A549 treated with GW870086 at 1 μM for 4 hours (cell line): ENCODE measurements around the gene ZNF44. TPM values are rescaled to one million over a fixed set of nuclear protein-coding genes. Genes with fewer than 3 reads are reported as not detected.

Source experiments
- total RNA-seq: library from RNA; stranded (reverse); fragments of 200-300 nt; extraction: Qiagen RNA extraction; gene quantifications from 5 replicates; pipeline ENCODE4 v1.2.3, GENCODE V29; 2022; ENCODE audit warnings: low read depth

Gene ZNF44
- total RNA-seq: 0.51 to 1.00 TPM (median 0.73 TPM) in 5 replicates

DNA sequence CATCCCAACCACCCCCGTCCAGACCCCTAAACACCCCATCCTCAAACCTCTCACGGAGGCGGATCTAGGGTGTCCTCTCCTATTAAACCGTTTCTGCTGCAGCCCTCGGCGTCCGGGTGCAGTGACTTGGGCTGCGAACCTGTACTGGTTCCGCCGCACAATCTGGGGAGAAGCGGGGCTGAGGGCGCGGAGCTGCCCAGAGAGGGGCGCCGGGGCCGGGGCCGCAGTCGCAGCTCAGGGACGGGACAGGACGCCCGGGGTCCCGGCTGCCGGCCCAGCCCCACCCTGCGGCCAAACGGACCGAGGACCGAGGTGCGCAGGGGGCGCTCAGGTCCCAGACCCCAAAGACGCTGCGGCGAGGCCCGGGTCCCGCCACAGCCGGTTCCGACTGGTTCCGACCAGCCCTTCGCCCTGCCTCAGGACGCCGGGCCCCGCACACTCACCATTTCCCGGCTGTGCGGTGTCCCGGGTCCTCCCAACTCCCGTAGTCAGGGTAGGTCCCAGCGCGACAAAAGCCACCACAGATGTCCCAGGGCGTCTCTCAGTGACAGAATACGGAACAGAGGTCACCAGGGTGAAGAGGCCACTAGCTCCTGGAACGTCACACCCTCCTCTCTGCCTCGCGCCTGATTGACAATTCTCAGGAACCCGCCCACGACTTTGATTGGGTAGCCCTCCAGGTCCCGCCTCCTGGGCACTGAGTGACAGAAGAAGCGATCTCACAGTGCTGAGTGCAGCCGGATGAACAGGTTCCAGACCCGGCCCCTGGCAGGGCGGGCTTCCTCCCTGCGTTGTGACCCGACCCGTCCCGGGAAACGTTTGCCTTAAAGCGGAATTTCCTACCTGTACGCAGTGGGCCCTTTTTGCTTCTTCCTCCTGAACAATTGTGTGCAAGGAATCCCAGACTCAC lies at the start of gene ZNF44:
ZNF44 (minus strand) TSS at position 635 of the 910 bp plus-strand sequence; CDS start at position 446, 189 bp downstream.

DNA sequence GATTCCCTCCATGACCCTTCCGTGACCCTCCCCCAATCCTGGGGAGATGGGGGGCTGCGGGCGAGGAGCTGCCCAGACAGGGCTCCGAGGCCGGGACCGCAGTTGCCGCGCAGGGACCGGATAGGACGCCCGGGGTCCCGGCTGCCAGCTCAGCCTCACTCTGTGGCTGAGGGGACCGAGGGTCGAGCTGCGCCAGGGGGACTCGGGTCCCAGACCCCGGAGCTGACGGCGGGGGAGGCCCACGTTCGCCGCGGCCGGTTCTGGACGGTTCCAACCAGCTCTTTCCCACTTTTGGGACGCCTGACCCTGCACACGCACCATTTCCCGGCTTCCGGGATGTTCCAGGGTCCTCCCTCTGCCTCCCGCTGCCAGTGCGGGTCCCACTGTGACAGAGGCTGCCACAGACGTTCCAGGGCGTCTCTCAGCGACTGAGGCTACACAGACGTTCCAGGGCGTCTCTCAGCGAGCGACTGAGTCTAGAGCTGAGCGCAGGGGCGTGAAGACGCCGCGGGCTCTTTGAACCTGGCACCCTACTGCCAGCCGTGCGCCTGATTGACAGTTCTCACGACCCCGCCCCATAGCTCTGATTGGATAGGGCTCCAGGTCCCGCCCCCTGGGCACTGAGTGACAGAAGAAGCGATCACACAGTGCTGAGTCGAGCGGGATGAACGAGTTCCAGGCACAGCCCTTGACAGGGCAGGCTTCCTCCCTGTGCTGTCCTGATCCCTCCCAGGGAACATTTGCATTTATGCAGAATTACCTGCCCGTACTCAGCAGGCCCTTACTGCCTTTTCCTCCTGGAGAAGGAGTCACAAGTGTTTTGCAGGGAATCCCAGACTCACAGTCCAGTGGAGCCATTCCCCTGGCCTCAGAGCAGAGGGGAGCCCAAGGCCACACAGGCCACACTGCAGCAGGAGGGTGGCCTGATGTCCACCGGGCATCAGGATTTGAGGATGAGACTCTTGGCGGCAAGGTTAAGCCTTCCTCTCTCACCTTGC lies 38.8 kb upstream of the ZNF44 start, which contains the start of gene ZNF563:
ZNF563 (minus strand) TSS at position 472 of the 998 bp plus-strand sequence; CDS start at position 321, 151 bp downstream.

Other genes with a start within 250 kb of the ZNF44 start
- not detected in 5 replicates for gene ZNF878, start 241.9 kb downstream of the ZNF44 start, total RNA-seq
- gene ZNF844, start 230.2 kb downstream of the ZNF44 start, total RNA-seq: not detected in 5 replicates
- gene ZNF20, start 154.5 kb downstream of the ZNF44 start, total RNA-seq: 0.23 to 0.25 TPM in 2 of 5 replicates, not detected in the others
- not detected in 5 replicates for gene ZNF625, start 138.1 kb downstream of the ZNF44 start, total RNA-seq
- gene ZNF136, start 131.8 kb downstream of the ZNF44 start, total RNA-seq: 1.2 to 2.5 TPM (median 1.6 TPM) in 5 replicates
- gene ZNF563, start 38.8 kb upstream of the ZNF44 start, total RNA-seq: not detected in 5 replicates
- gene ZNF442, start 70.8 kb upstream of the ZNF44 start, total RNA-seq: not detected in 5 replicates
- gene ZNF799, start 106.4 kb upstream of the ZNF44 start, total RNA-seq: 1.3 to 2.1 TPM (median 1.7 TPM) in 5 replicates
- 0.91 to 1.3 TPM (median 1.0 TPM) in 5 replicates for gene ZNF443, start 146.1 kb upstream of the ZNF44 start, total RNA-seq
- gene ZNF709, start 189.9 kb upstream of the ZNF44 start, total RNA-seq: 0.40 TPM in 1 of 5 replicates, not detected in the others